Neural cell (in vitro differentiated cells): Measurements from ENCODE around the gene CST9.

Source experiments
- CTCF ChIP-seq: fragments of 450-650 bp; IDR thresholded peaks from 2 replicates; pipeline ENCODE4 v1.5.1; 2014; ENCODE audit warnings: antibody characterized with exemption, mild to moderate bottlenecking, moderate library complexity; ENCODE audit not compliant: poor library complexity, severe bottlenecking
- EP300 ChIP-seq: fragments of 450-650 bp; conservative IDR thresholded peaks from 2 replicates; pipeline ENCODE4 v1.6.1; 2014; ENCODE audit warnings: antibody characterized with exemption, mild to moderate bottlenecking, moderate library complexity; ENCODE audit not compliant: poor library complexity, severe bottlenecking
- MXI1 ChIP-seq: fragments of 450-650 bp; conservative IDR thresholded peaks from 2 replicates; pipeline ENCODE4 v1.6.1; 2014; ENCODE audit warnings: antibody characterized with exemption, mild to moderate bottlenecking; ENCODE audit not compliant: poor library complexity, severe bottlenecking
- POLR2AphosphoS5 ChIP-seq: IDR thresholded peaks from 2 replicates; pipeline ENCODE4 v1.6.1; 2012
- REST ChIP-seq: IDR thresholded peaks from 2 replicates; pipeline ENCODE4 v1.6.1; 2012; ENCODE audit warnings: borderline replicate concordance
- SMC3 ChIP-seq: fragments of 450-650 bp; conservative IDR thresholded peaks from 2 replicates; pipeline ENCODE4 v1.6.1; 2014; ENCODE audit warnings: antibody characterized with exemption, mild to moderate bottlenecking, moderate library complexity; ENCODE audit not compliant: poor library complexity
- TAF1 ChIP-seq: IDR thresholded peaks from 2 replicates; pipeline ENCODE4 v1.6.1; 2012; ENCODE audit warnings: low read depth

GRCh38 chr20:23641936-23642751 is 36.4 kb upstream of the CST9 start:
- TF ChIP-seq CTCF (no peak), SMC3 (no peak), EP300 (no peak), REST (no peak), TAF1 (no peak), MXI1 (no peak), POLR2AphosphoS5 (no peak)
